H1 (cell line): ENCODE results near the gene PIBF1. TPM values are rescaled to one million over a fixed set of nuclear protein-coding genes. Genes with fewer than 3 reads are reported as not detected.

Experiments used
- CBX5 ChIP-seq: fragments of 300-800, 300-1000 bp; sonication (generic); IDR thresholded peaks from 2 replicates; pipeline ENCODE4 v1.7.1; 2016; ENCODE audit warnings: antibody characterized with exemption, low read length, low read depth
- GABPA ChIP-seq: IDR thresholded peaks from 2 replicates; pipeline ENCODE4 v1.6.1; 2011; ENCODE audit warnings: mild to moderate bottlenecking, low read length, moderate library complexity, borderline replicate concordance; ENCODE audit not compliant: insufficient read depth
- HDAC6 ChIP-seq: IDR thresholded peaks from one replicate; pipeline ENCODE4 v1.7.1; 2012; ENCODE audit warnings: low read depth, mild to moderate bottlenecking, inconsistent platforms, low read length, moderate library complexity
- KDM5A ChIP-seq: fragments of 200-600 bp; IDR thresholded peaks from 2 replicates; pipeline ENCODE4 v1.7.1; 2012; ENCODE audit warnings: mild to moderate bottlenecking, low read length, inconsistent platforms, mixed read lengths
- POU5F1 ChIP-seq: IDR thresholded peaks from 2 replicates; pipeline ENCODE4 v1.6.1; 2011; ENCODE audit warnings: low read depth, mild to moderate bottlenecking, low read length, moderate library complexity
- SIX5 ChIP-seq: IDR thresholded peaks from 2 replicates; pipeline ENCODE4 v1.6.1; 2011; ENCODE audit warnings: mild to moderate bottlenecking, low read depth, low read length
- ZNF274 ChIP-seq: IDR thresholded peaks from 2 replicates; pipeline ENCODE4 v1.7.0; 2012; ENCODE audit warnings: low read length, borderline replicate concordance; ENCODE audit errors: extremely low read depth
- polyA plus RNA-seq, 7 experiments: library from polyadenylated mRNA; depleted of rRNA in 3 of 7; stranded (reverse) in 5 of 7; unstranded in 2 of 7; fragments of >200 nt in 5 of 7; fragments of 200-250 nt in 2 of 7; gene quantifications; 1 replicate in 5 of 7; 2 replicates in 1 of 7; 4 replicates in 1 of 7; pipeline versions ENCODE4 v1.2.1 to v1.2.3, GENCODE V29; 2011 to 2013; ENCODE audit warnings: missing spikeins in 2 of 7, mixed read lengths in 2 of 7
- total RNA-seq: library from RNA; stranded (reverse); fragmentation: NEBNext Ultra II Directional; extraction: Animal tissue kit (Norgen Biotek cat#: 25700); gene quantifications from 2 replicates; pipeline ENCODE4 v1.2.1, GENCODE V29; 2021
- TF ChIP-seq, protein P1 (sequence below): fragments of 300-600 bp; sonication (generic); IDR thresholded peaks from 2 replicates; pipeline ENCODE4 v1.7.1; 2012; ENCODE audit warnings: low read length, moderate library complexity, mild to moderate bottlenecking, inconsistent platforms; ENCODE audit not compliant: insufficient replicate concordance
- TF ChIP-seq, protein P2 (sequence below), 3 experiments: IDR thresholded peaks; 1 replicate in 2 of 3; 2 replicates in 1 of 3; pipeline versions ENCODE4 v1.5.1 to v1.6.1; 2011; ENCODE audit warnings: low read length in 3 of 3, mild to moderate bottlenecking in 3 of 3, inconsistent platforms in 2 of 3, low read depth in 1 of 3, moderate library complexity in 1 of 3; ENCODE audit not compliant: insufficient read depth in 1 of 3; ENCODE audit errors: control extremely low read depth in 1 of 3

The PIBF1 gene
- total and polyA plus RNA-seq, 2 of the 8 experiments (the other 6 are each of a cell fraction or from before 2014, with no cell fraction given): 1.1 to 13.2 TPM

- TF ChIP-seq, protein P1, sequence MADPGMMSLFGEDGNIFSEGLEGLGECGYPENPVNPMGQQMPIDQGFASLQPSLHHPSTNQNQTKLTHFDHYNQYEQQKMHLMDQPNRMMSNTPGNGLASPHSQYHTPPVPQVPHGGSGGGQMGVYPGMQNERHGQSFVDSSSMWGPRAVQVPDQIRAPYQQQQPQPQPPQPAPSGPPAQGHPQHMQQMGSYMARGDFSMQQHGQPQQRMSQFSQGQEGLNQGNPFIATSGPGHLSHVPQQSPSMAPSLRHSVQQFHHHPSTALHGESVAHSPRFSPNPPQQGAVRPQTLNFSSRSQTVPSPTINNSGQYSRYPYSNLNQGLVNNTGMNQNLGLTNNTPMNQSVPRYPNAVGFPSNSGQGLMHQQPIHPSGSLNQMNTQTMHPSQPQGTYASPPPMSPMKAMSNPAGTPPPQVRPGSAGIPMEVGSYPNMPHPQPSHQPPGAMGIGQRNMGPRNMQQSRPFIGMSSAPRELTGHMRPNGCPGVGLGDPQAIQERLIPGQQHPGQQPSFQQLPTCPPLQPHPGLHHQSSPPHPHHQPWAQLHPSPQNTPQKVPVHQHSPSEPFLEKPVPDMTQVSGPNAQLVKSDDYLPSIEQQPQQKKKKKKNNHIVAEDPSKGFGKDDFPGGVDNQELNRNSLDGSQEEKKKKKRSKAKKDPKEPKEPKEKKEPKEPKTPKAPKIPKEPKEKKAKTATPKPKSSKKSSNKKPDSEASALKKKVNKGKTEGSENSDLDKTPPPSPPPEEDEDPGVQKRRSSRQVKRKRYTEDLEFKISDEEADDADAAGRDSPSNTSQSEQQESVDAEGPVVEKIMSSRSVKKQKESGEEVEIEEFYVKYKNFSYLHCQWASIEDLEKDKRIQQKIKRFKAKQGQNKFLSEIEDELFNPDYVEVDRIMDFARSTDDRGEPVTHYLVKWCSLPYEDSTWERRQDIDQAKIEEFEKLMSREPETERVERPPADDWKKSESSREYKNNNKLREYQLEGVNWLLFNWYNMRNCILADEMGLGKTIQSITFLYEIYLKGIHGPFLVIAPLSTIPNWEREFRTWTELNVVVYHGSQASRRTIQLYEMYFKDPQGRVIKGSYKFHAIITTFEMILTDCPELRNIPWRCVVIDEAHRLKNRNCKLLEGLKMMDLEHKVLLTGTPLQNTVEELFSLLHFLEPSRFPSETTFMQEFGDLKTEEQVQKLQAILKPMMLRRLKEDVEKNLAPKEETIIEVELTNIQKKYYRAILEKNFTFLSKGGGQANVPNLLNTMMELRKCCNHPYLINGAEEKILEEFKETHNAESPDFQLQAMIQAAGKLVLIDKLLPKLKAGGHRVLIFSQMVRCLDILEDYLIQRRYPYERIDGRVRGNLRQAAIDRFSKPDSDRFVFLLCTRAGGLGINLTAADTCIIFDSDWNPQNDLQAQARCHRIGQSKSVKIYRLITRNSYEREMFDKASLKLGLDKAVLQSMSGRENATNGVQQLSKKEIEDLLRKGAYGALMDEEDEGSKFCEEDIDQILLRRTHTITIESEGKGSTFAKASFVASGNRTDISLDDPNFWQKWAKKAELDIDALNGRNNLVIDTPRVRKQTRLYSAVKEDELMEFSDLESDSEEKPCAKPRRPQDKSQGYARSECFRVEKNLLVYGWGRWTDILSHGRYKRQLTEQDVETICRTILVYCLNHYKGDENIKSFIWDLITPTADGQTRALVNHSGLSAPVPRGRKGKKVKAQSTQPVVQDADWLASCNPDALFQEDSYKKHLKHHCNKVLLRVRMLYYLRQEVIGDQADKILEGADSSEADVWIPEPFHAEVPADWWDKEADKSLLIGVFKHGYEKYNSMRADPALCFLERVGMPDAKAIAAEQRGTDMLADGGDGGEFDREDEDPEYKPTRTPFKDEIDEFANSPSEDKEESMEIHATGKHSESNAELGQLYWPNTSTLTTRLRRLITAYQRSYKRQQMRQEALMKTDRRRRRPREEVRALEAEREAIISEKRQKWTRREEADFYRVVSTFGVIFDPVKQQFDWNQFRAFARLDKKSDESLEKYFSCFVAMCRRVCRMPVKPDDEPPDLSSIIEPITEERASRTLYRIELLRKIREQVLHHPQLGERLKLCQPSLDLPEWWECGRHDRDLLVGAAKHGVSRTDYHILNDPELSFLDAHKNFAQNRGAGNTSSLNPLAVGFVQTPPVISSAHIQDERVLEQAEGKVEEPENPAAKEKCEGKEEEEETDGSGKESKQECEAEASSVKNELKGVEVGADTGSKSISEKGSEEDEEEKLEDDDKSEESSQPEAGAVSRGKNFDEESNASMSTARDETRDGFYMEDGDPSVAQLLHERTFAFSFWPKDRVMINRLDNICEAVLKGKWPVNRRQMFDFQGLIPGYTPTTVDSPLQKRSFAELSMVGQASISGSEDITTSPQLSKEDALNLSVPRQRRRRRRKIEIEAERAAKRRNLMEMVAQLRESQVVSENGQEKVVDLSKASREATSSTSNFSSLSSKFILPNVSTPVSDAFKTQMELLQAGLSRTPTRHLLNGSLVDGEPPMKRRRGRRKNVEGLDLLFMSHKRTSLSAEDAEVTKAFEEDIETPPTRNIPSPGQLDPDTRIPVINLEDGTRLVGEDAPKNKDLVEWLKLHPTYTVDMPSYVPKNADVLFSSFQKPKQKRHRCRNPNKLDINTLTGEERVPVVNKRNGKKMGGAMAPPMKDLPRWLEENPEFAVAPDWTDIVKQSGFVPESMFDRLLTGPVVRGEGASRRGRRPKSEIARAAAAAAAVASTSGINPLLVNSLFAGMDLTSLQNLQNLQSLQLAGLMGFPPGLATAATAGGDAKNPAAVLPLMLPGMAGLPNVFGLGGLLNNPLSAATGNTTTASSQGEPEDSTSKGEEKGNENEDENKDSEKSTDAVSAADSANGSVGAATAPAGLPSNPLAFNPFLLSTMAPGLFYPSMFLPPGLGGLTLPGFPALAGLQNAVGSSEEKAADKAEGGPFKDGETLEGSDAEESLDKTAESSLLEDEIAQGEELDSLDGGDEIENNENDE: no peak
- TF ChIP-seq POU5F1 (no peak), CBX5 (no peak), ZNF274 (no peak), HDAC6 (no peak), GABPA (no peak), KDM5A (no peak), SIX5 (no peak)
- TF ChIP-seq, protein P2, sequence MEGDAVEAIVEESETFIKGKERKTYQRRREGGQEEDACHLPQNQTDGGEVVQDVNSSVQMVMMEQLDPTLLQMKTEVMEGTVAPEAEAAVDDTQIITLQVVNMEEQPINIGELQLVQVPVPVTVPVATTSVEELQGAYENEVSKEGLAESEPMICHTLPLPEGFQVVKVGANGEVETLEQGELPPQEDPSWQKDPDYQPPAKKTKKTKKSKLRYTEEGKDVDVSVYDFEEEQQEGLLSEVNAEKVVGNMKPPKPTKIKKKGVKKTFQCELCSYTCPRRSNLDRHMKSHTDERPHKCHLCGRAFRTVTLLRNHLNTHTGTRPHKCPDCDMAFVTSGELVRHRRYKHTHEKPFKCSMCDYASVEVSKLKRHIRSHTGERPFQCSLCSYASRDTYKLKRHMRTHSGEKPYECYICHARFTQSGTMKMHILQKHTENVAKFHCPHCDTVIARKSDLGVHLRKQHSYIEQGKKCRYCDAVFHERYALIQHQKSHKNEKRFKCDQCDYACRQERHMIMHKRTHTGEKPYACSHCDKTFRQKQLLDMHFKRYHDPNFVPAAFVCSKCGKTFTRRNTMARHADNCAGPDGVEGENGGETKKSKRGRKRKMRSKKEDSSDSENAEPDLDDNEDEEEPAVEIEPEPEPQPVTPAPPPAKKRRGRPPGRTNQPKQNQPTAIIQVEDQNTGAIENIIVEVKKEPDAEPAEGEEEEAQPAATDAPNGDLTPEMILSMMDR (IDR thresholded peaks at IDR 0.05; ENCODE audit: control extremely low read depth in 1 of 3, insufficient read depth in 1 of 3, low read depth in 1 of 3, low read length in 3 of 3): no peak
Observed at GRCh38 chr13:72911981-72912380, 130.0 kb downstream of the PIBF1 start (continued).
